ENCODE measurements around the gene SENP8.

DNA sequence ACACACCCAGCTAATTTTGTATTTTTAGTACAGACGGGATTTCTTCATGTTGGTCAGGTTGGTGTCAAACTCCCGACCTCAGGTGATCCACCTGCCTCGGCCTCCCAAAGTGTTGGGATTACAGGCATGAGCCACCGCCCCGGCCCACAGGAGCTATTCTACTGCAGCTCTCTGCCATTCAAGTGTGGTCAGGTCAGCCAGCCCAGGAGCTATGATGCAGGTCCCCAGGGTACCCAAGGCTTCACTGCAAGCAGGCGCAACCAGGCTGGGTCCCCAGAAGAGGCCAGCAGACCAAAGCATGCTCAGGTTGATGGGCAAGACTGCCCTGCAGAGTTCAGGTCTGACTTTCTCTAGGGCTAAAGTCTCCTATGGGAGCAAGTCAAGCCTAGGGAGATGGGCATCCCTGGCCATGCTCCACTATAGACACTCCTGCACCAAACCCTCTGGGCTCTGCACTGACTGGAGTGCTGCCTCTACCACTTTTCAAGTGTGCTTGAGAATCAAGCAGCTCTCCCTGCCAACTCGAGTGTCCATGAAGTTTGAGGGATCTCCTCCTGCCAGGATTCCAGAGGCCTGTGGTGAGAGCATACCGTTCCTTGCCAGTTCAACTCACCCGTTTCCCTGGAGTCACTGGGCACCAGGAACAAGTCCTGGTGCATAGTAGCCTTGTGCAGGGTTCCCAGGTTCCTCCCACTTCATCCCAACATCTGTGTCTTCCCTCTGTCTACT, 31.1 kb upstream of the SENP8 start:
- TF ChIP-seq, protein P1, sequence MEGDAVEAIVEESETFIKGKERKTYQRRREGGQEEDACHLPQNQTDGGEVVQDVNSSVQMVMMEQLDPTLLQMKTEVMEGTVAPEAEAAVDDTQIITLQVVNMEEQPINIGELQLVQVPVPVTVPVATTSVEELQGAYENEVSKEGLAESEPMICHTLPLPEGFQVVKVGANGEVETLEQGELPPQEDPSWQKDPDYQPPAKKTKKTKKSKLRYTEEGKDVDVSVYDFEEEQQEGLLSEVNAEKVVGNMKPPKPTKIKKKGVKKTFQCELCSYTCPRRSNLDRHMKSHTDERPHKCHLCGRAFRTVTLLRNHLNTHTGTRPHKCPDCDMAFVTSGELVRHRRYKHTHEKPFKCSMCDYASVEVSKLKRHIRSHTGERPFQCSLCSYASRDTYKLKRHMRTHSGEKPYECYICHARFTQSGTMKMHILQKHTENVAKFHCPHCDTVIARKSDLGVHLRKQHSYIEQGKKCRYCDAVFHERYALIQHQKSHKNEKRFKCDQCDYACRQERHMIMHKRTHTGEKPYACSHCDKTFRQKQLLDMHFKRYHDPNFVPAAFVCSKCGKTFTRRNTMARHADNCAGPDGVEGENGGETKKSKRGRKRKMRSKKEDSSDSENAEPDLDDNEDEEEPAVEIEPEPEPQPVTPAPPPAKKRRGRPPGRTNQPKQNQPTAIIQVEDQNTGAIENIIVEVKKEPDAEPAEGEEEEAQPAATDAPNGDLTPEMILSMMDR (IDR thresholded peaks at IDR 0.05 in 8 of 11, conservative IDR thresholded peaks at IDR 0.05 in 3 of 11): no peak
- no peak for TF ChIP-seq POLR2A (IDR thresholded peaks at IDR 0.05)
